Measurements from ENCODE around the gene PIK3R1.
A peak's percentile ranks its signal among the peaks of the same experiment; 100 is the strongest.

The PIK3R1 gene

GRCh38 chr5:68252673-68253623 is 37.4 kb downstream of the PIK3R1 start:
- peak; percentile 78 for DNase-seq (ENCODE audit: low read depth)

DNA sequence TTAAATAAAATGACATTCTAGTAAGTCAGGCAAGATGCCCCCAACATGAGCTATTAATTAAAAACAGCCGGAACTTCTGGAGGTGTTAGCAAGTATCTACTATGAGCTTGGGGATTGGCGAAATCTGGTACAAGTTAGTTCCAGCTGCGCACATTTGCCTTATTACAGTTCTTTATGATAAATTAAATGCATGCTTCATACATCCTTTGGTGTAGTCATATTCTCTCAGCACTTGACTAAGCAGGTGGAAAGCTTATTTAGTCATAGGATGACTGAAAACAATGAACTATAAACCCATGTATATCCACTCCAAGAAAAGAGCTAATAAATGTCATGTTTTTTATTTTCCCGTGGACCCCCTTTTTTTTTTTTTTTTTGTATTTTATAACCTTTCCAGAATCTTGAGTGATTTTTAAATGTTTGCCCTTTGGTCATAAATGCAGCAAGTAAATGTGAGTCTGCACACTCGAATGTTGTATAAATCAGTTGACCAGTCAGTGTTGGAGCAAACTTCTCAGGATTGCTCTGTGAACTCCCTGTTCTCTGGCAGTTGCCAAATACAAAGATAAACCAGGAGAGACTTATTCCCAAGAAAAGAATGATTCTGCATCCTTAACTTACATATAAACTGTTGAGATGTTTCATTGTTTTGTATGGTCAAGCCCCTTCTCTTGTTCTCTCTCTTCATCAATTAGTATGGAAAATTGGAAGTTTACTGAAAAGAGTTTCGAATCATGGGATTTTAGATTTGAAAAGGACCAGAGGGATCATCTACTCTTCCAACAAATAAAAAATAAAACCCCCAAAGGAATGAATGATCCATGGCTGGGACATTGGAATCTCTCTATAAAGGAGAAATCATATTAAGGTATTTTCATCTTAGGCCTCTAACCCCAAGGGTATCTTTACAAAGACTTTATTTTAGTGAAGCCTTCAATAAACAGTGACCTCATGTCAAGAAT is 38.3 kb downstream of the PIK3R1 start:
- no peak for DNase-seq (ENCODE audit: low read depth)

DNA sequence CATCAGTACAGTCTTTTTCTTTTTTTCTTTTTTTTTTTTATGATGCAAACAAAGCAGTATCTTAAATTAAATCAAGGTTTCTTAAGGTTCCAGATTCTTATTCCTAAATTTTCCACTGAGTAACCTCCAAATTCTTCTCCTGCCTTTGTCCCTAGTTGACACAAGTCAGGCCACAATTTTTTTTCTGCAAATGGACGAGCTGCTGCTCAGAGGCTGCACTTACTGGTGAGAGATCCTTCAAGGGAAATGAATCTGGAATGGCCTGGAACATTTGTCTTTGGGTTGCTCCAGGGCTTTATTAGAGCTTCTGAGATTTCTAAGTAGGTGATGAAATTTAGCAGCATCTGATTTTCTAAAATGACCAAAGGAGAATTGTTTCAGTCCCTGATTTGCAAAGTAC is 39.3 kb downstream of the PIK3R1 start:
- no peak for DNase-seq (ENCODE audit: low read depth)

DNA sequence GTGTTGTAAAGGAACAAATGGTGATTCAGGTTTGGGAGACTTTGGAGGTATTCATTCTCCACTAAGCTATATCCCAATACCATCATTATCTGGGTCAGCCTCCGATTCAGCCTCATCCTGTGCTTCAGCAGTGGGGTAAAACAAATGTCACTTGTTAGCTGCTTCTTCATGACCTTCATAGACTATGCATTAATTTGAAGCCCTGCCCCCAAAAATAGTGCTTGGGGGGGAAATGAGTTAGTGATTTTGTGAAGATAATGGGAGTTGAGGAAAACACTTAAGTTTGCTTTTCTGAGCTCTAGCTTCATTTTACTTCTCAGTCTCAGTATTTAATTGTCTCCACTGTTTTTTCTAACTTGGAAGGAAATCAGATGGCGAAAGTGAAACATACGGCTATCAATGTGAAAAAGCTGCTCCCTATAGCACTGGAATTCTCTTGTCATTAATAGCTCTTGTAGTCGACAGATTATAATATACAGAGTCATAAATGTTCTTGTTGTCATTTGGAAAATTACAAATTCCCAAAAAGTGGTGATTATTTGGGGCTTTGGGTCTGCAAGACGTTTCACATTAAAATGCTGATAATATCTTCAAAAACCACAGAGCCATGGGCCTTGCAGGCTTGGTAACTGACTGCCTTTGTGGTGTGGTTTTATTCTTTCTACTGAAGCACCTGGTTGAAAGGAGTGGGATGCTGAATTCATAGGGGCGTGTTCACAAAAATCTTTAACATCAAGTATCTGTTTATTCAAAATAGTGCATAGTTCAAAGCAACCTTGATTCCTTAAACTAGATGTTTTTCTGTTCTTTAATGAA is 40.0 kb downstream of the PIK3R1 start:
- no peak for DNase-seq (ENCODE audit: low read depth)

DNA sequence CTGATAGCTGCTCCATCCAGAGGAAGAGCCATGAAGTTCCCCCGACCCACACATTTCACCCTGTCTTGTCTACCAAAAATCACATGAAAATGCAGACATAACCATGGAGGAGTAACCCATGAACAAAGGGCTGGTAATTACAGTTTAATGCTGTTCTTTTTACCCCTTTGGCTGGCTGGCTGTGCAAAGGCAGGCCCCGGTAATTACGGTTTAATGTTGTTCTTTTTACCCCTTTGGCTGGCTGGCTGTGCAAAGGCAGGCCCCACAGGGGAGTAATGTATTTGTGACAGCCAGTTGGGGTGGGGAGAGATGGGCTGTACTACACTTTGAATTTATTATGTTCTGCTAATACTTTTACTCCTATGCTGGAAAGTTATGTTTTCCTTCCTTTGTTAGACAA is 41.7 kb downstream of the PIK3R1 start:
- no peak for DNase-seq (ENCODE audit: low read depth)

DNA sequence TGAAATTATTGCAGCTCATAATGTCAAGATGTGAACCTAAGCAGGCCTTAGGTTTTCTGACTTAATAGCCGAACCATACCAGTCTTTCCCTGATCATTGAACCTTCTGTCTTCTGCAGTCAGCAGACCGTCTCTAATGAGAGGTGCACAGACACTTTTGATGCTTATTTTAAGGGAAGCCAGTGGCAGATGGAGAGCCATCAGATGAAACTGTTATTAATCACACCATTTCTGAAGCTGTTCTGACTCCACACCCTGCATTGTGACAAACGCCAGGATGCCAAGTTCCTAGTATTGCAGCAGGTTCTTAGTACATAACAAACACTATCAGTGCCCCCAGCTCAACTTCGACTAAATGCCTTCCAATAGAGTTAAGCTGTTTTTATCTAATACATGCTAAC is 43.0 kb downstream of the PIK3R1 start:
- DNase-seq (ENCODE audit: low read depth), result no peak

DNA sequence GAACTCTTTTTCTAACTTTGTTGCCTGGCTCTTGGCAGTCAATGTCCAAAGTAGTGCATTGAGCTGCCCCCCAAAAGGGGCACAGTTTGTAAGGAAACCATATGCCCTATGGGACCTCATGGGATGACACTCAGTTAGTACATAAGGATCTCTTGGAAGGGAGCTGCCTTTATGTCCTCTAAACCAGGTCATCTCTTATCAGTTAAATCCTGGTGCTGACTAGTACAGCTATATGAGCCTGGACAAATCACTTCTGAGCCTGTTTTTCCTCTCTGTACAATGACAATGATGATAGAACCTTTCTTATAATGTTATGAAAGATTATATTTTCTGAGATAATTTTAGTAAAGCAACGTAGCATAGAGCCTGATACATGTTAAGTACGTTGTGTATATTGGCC is 44.1 kb downstream of the PIK3R1 start:
- no peak for DNase-seq (ENCODE audit: low read depth)

DNA sequence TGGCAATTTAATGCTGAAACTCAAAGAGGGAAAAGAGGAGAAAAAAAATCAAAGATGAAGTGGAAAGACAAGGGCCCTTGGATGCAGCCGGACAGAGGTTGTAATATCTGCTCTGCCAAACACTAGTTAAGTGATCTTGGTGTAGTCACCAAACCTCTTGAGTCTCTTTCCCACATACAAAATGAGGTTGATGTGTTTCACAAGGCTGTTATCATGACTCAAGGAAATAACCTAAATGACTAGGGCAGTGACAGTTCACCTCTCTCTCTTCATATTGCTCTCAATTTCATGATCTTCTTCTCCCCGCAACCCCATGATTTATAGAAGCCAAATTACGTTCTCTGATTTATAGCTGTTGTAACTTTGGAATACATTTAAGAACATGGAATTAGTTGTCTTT is 44.9 kb downstream of the PIK3R1 start:
- no peak for DNase-seq (ENCODE audit: low read depth)

- no peak for DNase-seq (ENCODE audit: low read depth)
Observed at GRCh38 chr5:68261169-68261568, 45.6 kb downstream of the PIK3R1 start.

DNA sequence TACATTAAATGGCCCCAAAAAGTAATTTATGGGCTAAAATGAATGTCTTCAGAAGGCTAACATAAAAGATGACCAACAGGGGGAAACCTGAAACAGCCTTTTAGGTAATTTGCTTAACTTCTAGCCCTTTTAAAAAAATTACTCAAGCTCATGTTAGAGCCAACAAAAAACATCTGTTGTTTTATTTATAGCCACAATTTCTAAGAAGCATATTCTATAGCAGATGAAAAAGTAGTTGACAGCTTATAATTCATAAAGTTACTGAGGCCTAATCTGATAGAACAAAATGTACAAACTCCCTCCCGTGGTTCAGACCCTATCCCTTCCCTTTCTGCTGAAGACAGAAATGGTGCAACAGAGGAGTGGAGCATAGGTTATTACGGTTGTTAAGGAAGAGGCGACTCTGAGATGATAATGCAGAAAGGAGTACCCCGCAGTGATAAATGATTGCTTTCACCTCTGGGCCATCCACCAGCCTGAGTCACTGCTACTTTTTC is 46.1 kb downstream of the PIK3R1 start:
- DNase-seq (ENCODE audit: low read depth), result no peak

DNA sequence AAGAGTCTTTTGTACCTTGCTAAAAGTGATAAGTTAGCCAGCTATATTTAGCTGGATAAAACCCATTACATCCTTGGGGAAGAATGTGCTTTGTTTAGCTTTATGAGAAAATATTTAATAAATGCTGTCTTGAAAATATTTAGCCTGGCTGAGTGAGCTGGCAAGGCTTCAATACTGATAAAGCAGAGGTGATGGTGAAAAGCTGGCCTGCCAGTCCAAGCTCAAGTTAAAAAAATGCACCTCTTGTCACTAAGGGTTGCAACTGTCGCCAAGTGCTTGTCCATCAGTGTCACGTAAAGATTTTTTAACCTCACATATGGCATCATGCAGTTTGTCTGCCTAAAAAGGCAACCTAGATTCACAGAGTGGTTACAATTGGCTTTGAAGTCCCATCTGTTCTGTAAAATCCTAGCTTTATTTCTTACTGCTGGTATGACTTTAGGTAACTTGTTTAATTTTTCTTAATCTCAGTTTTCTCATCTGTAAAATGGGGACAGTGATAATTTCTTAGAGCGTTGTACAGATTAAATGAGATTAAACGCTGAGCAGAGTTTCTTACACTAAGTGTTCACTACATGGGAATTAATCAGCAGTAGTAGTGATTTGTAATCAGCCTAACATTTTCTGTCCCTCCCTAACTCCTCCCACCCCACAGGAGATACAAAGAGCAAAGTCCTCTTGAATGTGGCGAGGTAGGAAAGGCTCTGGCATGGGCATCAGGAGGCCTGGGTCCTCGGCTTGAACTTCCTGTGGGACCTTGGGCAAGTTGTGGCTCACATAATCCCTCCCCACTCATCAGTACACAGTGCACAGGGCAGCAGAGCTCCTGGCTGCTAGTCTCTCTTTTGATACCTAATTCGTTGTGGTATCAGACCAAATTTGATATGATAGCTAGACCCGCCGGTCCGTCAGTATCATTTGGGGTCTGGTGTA is 48.7 kb downstream of the PIK3R1 start:
- DNase-seq (ENCODE audit: low read depth), result no peak

GRCh38 chr5:68265347-68265746 is 49.8 kb downstream of the PIK3R1 start:
- DNase-seq (ENCODE audit: low read depth), result no peak

GRCh38 chr5:68265822-68266395 is 50.4 kb downstream of the PIK3R1 start:
- DNase-seq (ENCODE audit: low read depth), result no peak

DNA sequence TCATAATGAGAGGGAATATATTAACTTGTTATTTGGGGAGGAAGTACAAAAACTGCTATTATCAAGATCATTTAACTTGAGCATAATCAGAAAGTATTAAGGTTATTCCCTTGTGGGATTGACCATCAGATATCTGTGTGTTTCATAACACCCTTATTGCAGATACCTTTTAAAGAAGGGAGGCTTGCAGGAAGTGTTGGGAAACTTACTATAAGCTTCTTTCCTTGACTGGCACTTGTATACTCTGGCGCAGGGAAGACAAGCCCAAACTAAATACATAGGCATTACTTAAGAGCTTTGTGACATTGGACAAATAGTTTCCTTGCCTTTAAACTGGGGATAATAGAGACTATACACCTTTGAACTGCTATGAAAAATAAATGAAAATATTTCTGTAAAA is 50.9 kb downstream of the PIK3R1 start:
- no peak for DNase-seq (ENCODE audit: low read depth)

GRCh38 chr5:68267066-68267465 is 51.5 kb downstream of the PIK3R1 start:
- DNase-seq (ENCODE audit: low read depth), result no peak

GRCh38 chr5:68268101-68268851 is 52.7 kb downstream of the PIK3R1 start:
- no peak for DNase-seq (ENCODE audit: low read depth)

- no peak for DNase-seq (ENCODE audit: low read depth)
Observed at GRCh38 chr5:68268852-68269130, 53.2 kb downstream of the PIK3R1 start.

- no peak for DNase-seq (ENCODE audit: low read depth)
Observed at GRCh38 chr5:68269820-68270219, 54.3 kb downstream of the PIK3R1 start.

DNA sequence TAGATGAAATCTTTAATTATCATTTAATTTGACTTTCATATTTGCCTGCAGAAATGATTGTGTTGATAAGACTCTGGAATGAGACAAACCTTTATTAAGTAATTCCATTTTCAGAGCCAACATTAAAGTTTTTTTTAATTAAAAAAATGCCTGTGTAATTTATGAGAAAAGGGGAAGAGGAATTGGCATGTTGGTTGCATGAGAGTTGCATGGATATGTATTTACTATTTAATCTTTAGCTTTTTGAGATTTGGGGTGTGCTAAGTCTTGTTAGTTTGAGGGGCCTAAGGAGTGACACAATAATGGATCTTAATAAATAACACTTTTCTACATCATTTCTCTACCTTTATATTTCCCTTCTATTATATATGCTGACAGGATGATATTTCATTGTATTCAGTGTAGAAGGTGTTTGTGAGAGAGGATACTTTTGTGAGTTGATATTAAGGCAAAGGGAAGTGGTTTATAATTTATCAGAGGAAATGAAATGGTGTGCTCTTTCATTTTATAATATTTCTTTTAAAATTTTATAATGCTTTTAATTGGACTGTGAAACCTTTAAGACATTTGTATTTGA is 54.9 kb downstream of the PIK3R1 start:
- DNase-seq (ENCODE audit: low read depth), result no peak

Data from fibroblast of the conjunctiva (primary cell).